Measurements from ENCODE around the gene KCNIP4. TPM values are rescaled to one million over a fixed set of nuclear protein-coding genes. Genes with fewer than 3 reads are reported as not detected.

Gene KCNIP4
- total RNA-seq, 1 donor from 2014 or later: 0.53 TPM

- DNase-seq (ENCODE audit: low read depth): peak; percentile 25
- peak; percentile 51 for TF ChIP-seq CTCF (IDR thresholded peaks at IDR 0.05; ENCODE audit: insufficient read depth, low read length, severe bottlenecking)
- FAIRE-seq: no peak
- Histone ChIP-seq H3K4me3 (ENCODE audit: low read depth, low read length) (no peak overlapping the region), H3K27me3 (ENCODE audit: control insufficient read depth, insufficient read depth, low read length) (no peaks in the 10 kb centered on the region), H3K36me3 (ENCODE audit: control insufficient read depth, insufficient read depth, low read length) (no peaks in the 10 kb centered on the region)
Measured at GRCh38 chr4:21469438-21470300, 478.9 kb downstream of the KCNIP4 start.

- H3K4me3 ChIP-seq (ENCODE audit: low read depth, low read length): no peak overlapping the region
- TF ChIP-seq CTCF (IDR thresholded peaks at IDR 0.05; ENCODE audit: insufficient read depth, low read length, severe bottlenecking): no peak
- no peaks in the 10 kb centered on the region for H3K36me3 ChIP-seq (ENCODE audit: control insufficient read depth, insufficient read depth, low read length)
- no peak for FAIRE-seq
- DNase-seq (ENCODE audit: low read depth): no peak
- no peaks in the 10 kb centered on the region for H3K27me3 ChIP-seq (ENCODE audit: control insufficient read depth, insufficient read depth, low read length)
Measured at GRCh38 chr4:21467551-21467950, 481.0 kb downstream of the KCNIP4 start.

GRCh38 chr4:21457086-21457840, 491.3 kb downstream of the KCNIP4 start:
- DNase-seq (ENCODE audit: low read depth) (no peak), FAIRE-seq (no peak)
- no peaks in the 10 kb centered on the region for H3K36me3 ChIP-seq (ENCODE audit: control insufficient read depth, insufficient read depth, low read length)
- H3K4me3 ChIP-seq (ENCODE audit: low read depth, low read length): no peak overlapping the region
- H3K27me3 ChIP-seq (ENCODE audit: control insufficient read depth, insufficient read depth, low read length): no peaks in the 10 kb centered on the region
- TF ChIP-seq CTCF (IDR thresholded peaks at IDR 0.05; ENCODE audit: insufficient read depth, low read length, severe bottlenecking): no peak

GRCh38 chr4:21454831-21455230, 493.7 kb downstream of the KCNIP4 start:
- Histone ChIP-seq H3K36me3 (ENCODE audit: control insufficient read depth, insufficient read depth, low read length) (no peaks in the 10 kb centered on the region), H3K27me3 (ENCODE audit: control insufficient read depth, insufficient read depth, low read length) (no peaks in the 10 kb centered on the region), H3K4me3 (ENCODE audit: low read depth, low read length) (no peak overlapping the region)
- no peak for TF ChIP-seq CTCF (IDR thresholded peaks at IDR 0.05; ENCODE audit: insufficient read depth, low read length, severe bottlenecking)
- FAIRE-seq: no peak
- DNase-seq (ENCODE audit: low read depth): no peak

GRCh38 chr4:21454201-21454600, 494.4 kb downstream of the KCNIP4 start:
- FAIRE-seq (no peak), DNase-seq (ENCODE audit: low read depth) (no peak)
- H3K36me3 ChIP-seq (ENCODE audit: control insufficient read depth, insufficient read depth, low read length): no peaks in the 10 kb centered on the region
- no peak overlapping the region for H3K4me3 ChIP-seq (ENCODE audit: low read depth, low read length)
- no peak for TF ChIP-seq CTCF (IDR thresholded peaks at IDR 0.05; ENCODE audit: insufficient read depth, low read length, severe bottlenecking)
- no peaks in the 10 kb centered on the region for H3K27me3 ChIP-seq (ENCODE audit: control insufficient read depth, insufficient read depth, low read length)

Data from bronchial epithelial cell (primary cell).